ENCODE results near the gene RBMS3.

RBMS3 gene

DNA sequence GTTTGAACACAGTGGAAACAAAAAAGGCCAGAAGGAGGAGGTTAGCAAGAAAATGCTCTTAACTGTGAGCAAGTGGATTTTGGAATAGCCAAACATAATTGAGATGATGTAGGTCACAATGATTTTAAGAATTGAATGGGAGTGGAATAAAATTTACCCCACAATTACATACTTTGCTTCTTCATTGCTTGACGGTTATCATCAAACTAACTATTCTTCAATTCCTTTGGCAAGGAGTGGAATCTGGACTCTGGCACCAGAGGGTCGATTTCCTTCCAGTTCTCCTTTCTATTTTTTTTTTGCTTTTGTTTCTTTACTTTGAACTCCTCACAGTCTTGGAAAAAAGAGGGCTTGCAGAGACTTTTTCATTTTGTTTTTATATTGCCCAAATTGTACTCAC, 691.0 kb downstream of the RBMS3 start:
- in situ Hi-C loops (cut with MboI; ENCODE audit: low pct_unique_long_range_greater_than_20kb, low sequenced_read_pairs): no loop called here
- DNase-seq: no peak

DNA sequence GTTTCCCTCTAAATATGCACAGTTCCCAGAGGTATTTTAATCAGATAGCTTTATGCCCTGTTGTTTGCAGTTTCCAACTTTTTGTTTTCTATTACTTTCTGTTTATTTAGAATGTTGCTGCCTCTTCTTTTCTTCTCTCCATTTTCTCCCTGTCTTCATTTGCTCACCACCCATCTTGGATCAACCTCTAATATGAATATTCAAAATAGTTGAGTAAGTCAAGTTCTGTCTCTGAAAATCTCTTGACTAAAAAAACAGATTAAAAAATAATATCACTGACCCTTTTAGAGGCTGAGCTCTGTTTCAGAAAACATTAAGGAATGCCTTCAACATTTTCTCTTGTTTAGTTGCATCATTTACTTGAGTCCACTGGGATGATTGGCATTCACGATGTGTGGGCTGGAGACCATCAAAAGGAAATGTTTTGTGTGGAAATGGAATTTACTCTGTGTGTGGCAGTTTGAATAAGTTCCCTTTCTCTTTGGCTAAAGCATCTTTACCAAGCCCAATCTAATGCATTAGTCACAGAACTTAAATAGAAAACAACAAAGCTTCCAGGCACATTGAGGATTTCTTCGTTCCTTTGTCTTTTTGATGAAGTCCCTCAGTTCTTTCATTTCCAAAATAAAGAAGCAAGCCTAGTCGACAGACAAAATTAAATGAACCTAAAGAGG, 691.6 kb downstream of the RBMS3 start:
- no peak for DNase-seq
- in situ Hi-C loops (cut with MboI; ENCODE audit: low pct_unique_long_range_greater_than_20kb, low sequenced_read_pairs): no loop called here

DNA sequence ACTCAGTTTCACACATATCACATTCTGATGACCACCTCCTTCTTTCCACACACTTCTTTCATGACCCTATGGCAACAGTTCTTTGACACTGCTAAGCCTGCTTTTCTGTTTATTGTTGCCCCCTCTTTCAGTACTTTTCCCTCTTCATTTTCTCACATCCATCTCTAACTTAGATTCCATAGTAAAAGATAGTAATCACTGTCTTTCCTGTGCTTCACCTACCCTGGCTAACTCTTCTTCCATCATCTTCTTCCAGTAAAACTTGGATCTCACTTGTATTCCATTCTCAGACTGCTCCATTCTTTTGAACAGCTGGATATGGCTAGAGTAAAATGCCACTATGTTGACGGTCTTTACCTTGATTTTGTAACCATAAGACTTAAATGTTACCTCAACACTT, 692.9 kb downstream of the RBMS3 start:
- in situ Hi-C loops (cut with MboI; ENCODE audit: low pct_unique_long_range_greater_than_20kb, low sequenced_read_pairs): no loop called here
- DNase-seq: no peak

DNA sequence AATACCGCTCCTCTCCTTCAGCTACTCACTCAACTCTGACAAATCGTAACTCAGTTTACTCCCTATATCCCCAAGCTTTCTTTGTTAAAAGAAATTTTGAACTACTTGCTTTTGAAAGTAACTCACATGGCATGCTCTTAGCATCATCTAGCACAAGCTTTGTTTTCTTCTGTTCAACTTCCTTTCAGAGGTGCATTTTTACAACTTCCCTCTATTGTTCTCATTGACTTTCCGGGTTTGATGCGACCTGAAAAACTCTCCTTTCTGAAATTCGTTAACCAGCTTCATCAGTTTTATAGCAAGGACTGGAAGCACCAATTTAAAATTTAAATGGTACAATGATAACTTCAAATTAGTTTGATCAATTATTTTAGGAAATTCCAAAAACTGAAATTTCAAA, 696.0 kb downstream of the RBMS3 start:
- DNase-seq: no peak

DNA sequence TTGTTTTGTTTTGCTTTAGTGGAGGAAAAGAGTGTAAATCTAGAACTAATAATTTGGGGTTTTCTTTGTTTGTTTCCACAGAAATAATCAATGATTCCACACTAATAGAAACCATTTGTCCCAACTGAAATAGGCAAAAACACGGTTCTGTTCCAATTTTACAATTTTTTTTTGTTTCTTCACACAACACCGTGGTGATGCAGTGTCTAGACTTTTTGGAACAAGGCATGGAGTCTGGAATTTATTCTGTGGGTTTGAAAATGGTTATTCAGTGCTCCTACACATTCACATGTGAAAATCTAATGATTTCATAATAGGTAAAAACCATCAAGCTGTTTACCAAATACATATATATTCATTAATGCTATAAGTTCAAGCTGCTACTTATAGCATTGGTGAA, 696.5 kb downstream of the RBMS3 start:
- no peak for DNase-seq
- in situ Hi-C loops (cut with MboI; ENCODE audit: low pct_unique_long_range_greater_than_20kb, low sequenced_read_pairs): no loop called here

More for the DNA sequence above, 696.0 kb downstream of the RBMS3 start:
- in situ Hi-C loops (cut with MboI; ENCODE audit: low pct_unique_long_range_greater_than_20kb, low sequenced_read_pairs): no loop called here

DNA sequence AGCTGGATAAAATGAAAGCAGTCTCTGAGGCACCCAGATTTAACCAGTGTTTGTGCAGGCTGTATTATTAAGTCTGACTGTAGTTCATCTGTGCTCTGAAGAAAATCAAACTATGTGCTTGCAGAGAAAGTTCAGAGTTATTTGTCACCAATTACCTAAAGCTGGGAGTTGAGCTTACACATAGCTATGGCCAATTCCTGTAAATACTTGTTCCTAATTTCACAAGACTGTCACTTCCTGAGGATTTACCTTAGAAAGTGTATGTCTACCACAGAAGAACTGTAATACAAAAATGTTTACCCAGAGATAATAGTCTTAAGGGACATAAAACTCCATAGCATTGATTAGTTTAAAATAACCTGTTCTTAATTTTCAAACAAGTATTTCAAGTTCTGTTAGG, 697.2 kb downstream of the RBMS3 start:
- no peak for DNase-seq
- in situ Hi-C loops (cut with MboI; ENCODE audit: low pct_unique_long_range_greater_than_20kb, low sequenced_read_pairs): no loop called here

DNA sequence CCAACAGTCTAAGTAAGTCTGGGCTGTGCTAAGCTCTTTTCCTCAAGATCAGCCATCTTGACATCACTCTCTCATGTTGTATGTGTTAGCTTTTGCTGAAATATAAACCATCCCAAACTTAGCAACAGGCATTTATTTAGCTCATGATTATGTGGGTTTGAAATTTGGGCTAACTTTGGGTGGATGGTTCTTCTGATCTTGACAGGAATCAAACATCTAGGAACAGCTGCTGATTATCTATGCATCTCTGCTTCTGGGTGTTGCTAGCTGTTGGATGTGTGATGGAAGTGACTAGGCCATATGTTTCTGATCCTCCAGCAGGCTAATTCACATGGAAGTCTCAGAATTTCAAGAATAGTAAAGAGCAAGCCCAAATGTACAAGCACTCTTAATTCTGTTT, 710.3 kb downstream of the RBMS3 start:
- DNase-seq: no peak
- in situ Hi-C loops (cut with MboI; ENCODE audit: low pct_unique_long_range_greater_than_20kb, low sequenced_read_pairs): no loop called here

DNA sequence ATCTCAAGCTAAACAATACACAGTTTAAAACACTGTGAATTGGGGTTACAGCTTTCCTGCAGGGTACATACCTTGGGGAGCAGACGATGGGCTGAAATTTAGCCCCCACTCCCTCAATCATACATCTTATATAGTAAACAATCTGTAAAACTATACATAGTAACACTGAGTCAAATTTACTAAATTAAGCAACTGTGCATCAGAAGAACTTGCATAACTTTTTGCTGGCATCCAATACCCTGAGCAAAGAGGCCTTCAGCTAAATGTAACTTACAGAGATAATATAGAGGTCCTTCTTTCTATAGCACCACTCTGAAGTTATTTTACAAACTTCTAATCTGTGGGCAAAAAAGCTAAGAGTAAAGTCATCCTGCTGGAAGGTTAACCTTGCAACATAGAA, 721.9 kb downstream of the RBMS3 start:
- in situ Hi-C loops (cut with MboI; ENCODE audit: low pct_unique_long_range_greater_than_20kb, low sequenced_read_pairs): no loop called here
- no peak for DNase-seq

DNA sequence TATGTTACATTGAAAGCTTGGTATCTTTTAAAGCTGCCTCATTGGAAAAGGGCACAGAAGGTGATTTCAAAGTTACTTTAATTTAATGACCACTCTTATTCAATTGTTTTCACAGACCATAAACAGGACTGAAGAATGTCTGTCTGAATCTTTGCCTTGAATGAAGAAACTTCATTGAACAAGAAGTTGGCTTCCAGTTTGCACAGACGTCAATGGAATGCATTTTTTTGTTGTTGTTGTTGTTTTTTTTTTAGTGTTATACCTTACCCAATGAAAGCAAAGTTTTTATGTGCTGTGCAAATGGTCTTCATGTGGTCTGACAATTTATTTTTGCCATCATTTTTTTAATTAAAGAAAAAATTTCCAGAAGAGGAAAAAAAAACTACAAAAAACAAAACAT, 722.9 kb downstream of the RBMS3 start:
- in situ Hi-C loops (cut with MboI; ENCODE audit: low pct_unique_long_range_greater_than_20kb, low sequenced_read_pairs): no loop called here

DNA sequence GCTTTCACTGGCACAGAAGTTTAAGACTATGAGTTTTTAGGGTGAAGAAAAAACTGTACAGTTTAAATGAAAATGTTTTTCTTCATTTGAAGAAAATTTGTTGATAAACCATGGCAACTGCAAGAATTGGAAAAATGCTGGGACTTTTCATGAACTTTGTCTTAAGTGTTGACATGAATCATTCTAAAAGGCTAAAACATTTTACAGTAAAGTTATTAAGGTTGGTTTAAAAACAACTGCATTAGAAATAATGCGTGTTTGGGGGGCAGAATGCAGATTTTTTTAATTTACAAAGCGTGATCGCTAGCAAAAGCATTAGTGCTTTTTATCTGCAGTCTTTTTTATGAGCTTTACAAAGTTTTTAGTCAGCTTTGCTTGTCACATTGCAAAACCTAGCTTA, 723.6 kb downstream of the RBMS3 start:
- no peak for DNase-seq
- in situ Hi-C loops (cut with MboI; ENCODE audit: low pct_unique_long_range_greater_than_20kb, low sequenced_read_pairs): no loop called here

More for the DNA sequence above, 722.9 kb downstream of the RBMS3 start:
- DNase-seq: no peak

DNA sequence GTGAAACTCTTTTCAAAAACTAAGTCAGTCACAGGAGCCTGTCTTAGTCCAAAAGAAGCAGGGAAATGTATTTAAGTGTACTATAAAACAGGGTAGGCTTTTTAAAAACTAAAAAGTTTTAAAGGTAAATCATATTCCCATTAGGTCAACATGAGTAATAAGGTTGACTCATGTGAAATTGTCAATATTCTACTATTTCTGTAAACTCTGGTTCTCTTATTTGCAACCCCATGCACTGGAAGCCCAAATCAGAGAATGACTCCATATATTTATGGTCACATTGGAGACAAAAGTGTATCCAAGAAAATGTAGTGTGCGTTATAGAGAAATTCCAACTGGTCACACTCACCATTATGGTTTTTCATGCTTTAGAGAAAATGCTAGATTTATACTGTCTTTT, 725.2 kb downstream of the RBMS3 start:
- in situ Hi-C loops (cut with MboI; ENCODE audit: low pct_unique_long_range_greater_than_20kb, low sequenced_read_pairs): no loop called here
- DNase-seq: no peak

DNA sequence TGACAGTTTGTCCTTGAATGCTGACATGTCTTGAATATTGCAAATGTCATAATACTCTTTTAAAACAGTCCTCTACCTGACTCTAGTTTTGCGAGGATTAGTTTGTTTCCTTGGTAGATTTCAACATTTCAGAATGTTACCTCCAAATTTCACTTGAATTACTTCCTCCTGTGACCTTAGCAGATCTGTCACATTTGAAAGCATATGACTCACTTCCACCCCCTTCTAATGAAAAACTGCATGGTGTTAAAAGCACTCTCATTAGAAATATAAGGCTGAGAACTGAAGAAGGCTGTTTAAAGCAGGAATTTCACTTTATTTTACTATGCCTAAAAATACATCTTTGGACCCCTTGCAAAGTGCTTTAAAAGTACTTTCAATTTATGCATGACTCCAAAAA, 726.8 kb downstream of the RBMS3 start:
- peak; percentile 3 for DNase-seq
- in situ Hi-C loops (cut with MboI; ENCODE audit: low pct_unique_long_range_greater_than_20kb, low sequenced_read_pairs): no loop called here

DNA sequence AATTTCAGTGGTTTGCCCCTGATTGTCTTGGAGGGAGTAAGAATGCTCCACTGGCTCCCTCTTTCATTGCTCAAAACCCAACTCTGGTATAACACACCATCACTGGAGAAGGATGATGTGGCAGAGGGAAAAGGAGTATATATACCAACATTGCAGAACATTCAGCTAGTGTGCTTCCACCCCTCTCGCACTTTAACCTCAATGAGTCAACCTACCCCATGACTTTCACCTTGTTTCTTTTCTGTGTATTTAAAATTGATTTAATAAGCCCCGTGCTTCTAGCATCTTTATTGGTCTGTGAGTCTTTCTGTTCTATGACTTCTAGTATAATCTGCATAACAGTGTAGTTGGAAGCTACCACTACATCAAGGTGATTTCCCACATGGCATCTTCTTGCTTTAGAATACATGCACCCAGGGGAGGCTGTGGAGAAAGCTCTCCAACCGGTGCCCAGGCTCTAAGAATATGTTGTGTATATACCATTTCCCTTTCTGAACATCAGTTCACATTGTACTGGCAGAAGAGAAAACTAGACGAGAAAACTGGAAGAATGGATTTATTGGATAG, 730.4 kb downstream of the RBMS3 start:
- no peak for DNase-seq
- in situ Hi-C loops (cut with MboI; ENCODE audit: low pct_unique_long_range_greater_than_20kb, low sequenced_read_pairs): no loop called here

DNA sequence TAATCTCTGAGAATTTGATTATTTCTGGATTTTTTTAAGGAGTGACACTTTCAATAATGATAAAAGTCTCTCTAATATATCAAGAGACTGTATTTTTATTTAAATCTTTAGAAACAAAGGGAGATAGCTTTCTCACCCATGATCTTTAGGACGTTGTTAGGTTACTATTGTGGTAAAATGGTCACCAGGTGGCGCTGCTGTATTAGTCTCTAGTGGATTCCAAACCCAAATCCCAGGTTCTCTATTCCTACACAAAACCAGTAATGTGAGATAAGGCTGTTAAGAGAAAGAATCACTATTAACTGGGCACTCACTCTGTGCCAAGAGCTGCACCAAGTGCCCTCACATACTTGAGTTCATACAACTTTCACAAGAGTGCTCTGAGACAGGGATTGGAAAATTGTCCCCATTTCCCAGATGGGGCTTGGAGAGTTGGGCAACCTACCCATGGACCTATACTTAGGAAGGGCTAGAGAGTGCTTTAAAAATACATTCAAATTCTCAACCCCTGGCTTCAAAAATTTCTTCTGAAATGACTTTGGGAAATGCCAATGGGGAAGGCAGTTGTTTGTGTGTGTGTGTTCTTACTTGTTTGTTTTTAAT, 732.2 kb downstream of the RBMS3 start:
- in situ Hi-C loops (cut with MboI; ENCODE audit: low pct_unique_long_range_greater_than_20kb, low sequenced_read_pairs): no loop called here
- DNase-seq: peak; percentile 69

DNA sequence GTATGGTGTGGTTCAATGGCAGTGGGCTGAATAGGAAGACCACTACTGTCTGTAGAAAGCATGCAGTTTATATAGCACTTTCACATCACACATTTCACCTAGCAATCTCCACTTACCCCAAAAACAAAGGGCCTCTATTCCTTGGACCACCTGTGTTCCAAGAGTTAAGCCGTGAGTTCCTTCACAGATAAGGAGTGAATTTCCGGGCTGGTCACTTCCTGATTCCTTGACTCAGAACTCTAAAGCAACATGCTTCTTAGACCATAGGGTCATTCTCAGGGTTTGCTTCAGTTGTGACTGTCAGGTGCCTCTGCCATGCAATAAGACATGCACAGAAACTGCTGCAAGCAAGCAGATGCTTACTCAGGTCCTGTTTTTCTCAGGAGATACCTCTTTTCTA, 737.0 kb downstream of the RBMS3 start:
- in situ Hi-C loops (cut with MboI; ENCODE audit: low pct_unique_long_range_greater_than_20kb, low sequenced_read_pairs): no loop called here

DNA sequence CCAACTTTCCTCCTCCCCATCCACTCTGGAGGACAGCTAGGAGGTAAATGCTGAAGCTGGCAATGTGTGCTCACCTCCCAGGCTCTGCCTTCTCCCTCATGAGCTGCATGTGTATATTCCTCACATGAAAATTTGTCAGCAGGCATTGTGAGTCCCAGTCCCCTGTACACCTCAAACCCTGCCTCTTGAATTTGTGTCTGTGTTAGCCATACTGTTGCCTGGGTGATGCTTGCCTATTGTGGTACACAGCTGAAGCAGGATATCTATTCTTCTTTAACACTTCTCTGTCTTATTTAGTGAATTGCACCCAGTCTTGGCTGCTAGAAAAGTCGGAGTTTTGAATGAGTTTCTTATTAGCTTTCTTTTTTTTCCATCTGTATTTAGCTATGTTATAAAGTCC, 739.5 kb downstream of the RBMS3 start:
- in situ Hi-C loops (cut with MboI; ENCODE audit: low pct_unique_long_range_greater_than_20kb, low sequenced_read_pairs): no loop called here

More for the DNA sequence above, 737.0 kb downstream of the RBMS3 start:
- DNase-seq: no peak

DNA sequence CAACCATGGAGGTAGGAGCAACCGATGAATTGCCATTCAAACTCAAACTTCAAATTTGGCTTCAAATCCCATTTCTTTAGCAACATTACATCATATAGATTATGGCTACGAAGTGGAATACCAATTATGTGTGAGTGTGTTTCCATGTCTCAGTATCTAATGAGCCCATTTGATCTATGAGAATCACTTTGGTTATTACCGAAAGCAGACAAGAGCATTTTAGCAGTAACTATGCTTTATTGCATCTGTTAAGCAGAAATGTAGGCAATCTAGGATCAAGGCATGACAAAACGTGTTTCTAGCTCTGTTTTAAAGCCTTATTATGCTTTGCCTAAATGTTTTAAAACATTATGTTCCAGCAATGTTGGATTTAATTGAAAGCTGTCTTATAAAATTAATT, 743.6 kb downstream of the RBMS3 start:
- in situ Hi-C loops (cut with MboI; ENCODE audit: low pct_unique_long_range_greater_than_20kb, low sequenced_read_pairs): no loop called here
- DNase-seq: no peak

More for the DNA sequence above, 739.5 kb downstream of the RBMS3 start:
- no peak for DNase-seq

DNA sequence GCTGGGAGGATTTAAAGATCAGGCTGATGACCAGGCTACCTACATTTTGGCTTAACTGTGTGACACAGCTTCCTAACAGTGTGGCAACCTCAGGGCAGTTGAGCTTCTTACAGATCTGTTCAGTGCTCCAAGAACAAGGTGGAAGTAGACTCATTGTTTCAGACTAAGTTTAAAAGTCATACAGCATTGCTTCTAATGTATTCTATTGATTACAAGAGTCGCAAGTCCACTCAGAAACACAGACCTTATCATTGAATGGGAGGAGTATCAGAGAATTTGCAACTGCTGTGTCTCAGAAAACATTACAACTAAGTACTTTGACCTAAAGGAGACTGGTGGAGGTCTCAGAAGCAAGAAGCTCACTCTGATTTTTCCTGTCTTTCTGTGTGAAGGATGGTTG, 746.0 kb downstream of the RBMS3 start:
- in situ Hi-C loops (cut with MboI; ENCODE audit: low pct_unique_long_range_greater_than_20kb, low sequenced_read_pairs): no loop called here

DNA sequence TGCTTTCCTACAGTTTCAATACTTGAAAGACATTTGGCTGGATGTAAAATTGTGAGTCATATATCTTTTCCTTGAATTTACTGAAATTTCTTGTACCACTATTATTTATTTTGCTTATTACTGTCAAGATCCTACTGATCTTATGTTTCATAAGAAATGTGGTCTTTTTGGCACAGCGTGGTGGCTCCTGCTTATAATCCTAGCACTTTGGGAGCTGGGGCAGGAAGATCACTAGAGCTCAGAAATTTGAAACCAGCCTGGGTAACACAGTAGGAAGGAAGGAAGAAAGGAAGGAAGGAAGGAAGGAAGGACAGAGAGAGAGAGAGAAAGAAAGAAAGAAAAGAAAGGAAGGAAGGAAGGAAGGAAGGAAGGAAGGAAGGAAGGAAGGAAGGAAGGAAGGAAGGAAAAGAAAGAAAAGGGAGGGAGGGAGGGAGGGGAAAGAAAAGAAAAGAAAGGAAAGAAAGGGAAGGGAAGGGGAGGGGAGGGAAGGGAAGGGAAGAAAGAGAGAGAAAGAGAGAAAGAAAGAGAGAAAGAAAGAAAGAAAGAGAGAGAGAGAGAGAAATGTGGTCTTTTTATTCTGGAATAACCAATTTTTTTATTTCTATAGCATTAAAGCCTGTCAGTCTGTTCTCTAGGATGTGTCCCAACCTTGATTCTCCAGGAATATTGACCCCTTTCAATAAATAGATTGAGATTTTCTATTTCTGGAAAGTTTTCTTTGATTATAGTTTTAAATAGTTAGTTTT, 753.5 kb downstream of the RBMS3 start:
- in situ Hi-C loops (cut with MboI; ENCODE audit: low pct_unique_long_range_greater_than_20kb, low sequenced_read_pairs): no loop called here

More for the DNA sequence above, 746.0 kb downstream of the RBMS3 start:
- DNase-seq: no peak

DNA sequence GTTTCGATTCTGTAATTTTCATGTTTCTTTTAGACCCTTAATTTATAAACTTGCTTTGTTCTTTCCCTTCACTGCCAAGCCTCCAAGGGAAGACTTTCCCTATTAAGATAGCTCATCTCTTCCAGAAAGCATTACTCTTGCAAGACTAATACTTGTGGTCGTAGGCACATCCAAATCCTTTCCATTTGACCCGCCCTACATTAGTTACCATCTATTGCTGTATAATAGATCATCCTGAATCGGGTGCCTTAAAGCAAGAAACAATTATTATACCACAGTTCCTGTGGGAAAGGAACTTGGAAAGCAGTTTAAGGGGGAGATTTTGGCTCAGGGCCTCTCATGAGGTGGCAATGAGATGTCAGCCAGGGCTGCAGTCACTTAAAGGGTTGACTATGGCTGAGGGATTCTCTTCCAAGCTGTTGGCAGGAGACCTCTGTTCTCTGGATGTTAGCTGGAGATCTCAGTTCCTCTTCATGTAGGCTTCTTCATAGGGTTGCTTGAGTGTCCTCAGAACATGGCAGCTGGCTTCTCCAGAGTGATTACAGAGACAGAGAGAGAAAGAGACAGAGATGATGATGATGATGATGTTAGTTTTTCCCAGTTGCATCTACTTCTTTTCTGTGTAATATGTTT, 755.2 kb downstream of the RBMS3 start:
- in situ Hi-C loops (cut with MboI; ENCODE audit: low pct_unique_long_range_greater_than_20kb, low sequenced_read_pairs): no loop called here
- no peak for DNase-seq

More for the DNA sequence above, 753.5 kb downstream of the RBMS3 start:
- no peak for DNase-seq

Data from KBM-7 (cell line).